Liver (tissue), 3 donors: ENCODE measurements around the gene PSMD7.

Experiments used
- GABPA ChIP-seq, 2 donors: IDR thresholded peaks in 1 of 2; conservative IDR thresholded peaks in 1 of 2; 2 replicates each; pipeline ENCODE4 v1.6.1; 2016; ENCODE audit warnings: antibody characterized with exemption in 2 of 2, mild to moderate bottlenecking in 1 of 2, moderate library complexity in 1 of 2
- REST ChIP-seq: IDR thresholded peaks from 2 replicates; pipeline ENCODE4 v1.6.1; 2016; ENCODE audit warnings: antibody characterized with exemption, mild to moderate bottlenecking
- YY1 ChIP-seq: IDR thresholded peaks from 2 replicates; pipeline ENCODE4 v1.6.1; 2016; ENCODE audit warnings: antibody characterized with exemption, mild to moderate bottlenecking
- ZBTB33 ChIP-seq: IDR thresholded peaks from 2 replicates; pipeline ENCODE4 v1.6.1; 2016; ENCODE audit warnings: antibody characterized with exemption
- TF ChIP-seq, protein P1 (sequence below): fragments of 150-350 bp; IDR thresholded peaks from 2 replicates; pipeline ENCODE4 v1.5.1; 2017; ENCODE audit warnings: improper control_type of control experiment, low read depth, low read length; ENCODE audit not compliant: missing input control
- donor health status: healthy.
- donor health status: healthy.

DNA sequence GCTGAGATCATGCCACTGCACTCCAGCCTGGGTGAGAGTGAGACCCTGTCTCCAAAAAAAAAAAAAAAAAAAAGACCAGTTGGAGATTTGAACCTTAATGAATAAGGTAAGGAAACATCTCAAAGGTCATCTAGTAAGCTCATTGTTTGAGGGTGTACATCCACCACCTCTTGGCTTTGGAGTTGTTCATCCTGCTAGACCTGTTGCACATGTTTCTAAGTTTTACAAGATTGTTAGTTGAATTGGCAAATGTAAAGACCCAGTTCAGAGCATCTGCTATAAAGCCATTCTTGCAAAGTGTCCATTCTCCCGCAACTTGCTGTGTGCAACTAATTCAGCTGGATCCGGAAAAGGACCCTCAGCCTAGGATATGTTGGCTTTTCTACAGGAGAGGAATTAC, 1.5 kb downstream of the PSMD7 start:
- TF ChIP-seq, protein P1, sequence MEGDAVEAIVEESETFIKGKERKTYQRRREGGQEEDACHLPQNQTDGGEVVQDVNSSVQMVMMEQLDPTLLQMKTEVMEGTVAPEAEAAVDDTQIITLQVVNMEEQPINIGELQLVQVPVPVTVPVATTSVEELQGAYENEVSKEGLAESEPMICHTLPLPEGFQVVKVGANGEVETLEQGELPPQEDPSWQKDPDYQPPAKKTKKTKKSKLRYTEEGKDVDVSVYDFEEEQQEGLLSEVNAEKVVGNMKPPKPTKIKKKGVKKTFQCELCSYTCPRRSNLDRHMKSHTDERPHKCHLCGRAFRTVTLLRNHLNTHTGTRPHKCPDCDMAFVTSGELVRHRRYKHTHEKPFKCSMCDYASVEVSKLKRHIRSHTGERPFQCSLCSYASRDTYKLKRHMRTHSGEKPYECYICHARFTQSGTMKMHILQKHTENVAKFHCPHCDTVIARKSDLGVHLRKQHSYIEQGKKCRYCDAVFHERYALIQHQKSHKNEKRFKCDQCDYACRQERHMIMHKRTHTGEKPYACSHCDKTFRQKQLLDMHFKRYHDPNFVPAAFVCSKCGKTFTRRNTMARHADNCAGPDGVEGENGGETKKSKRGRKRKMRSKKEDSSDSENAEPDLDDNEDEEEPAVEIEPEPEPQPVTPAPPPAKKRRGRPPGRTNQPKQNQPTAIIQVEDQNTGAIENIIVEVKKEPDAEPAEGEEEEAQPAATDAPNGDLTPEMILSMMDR = no peak
- TF ChIP-seq REST = no peak
- TF ChIP-seq YY1 = no peak
- no peak for TF ChIP-seq GABPA (IDR thresholded peaks at IDR 0.05 in 1 of 2, conservative IDR thresholded peaks at IDR 0.05 in 1 of 2)
- no peak for TF ChIP-seq ZBTB33
